Measurements from ENCODE around the gene PAQR8. TPM values are rescaled to one million over a fixed set of nuclear protein-coding genes. Genes with fewer than 3 reads are reported as not detected.
A peak's percentile ranks its signal among the peaks of the same experiment; 100 is the strongest.
"Not testable (repeated sequence)": the region's sequence is repeated elsewhere in the genome, so short reads cannot be mapped to it uniquely, and the experiment has no call there.

Gene PAQR8
- total RNA-seq, 1 donor from 2014 or later: 12.6 TPM

GRCh38 chr6:52375780-52376556, 14.0 kb downstream of the PAQR8 start:
- no peak for FAIRE-seq
- no peak for DNase-seq (ENCODE audit: low spot score in 2 of 2)

- FAIRE-seq (no peak), DNase-seq (ENCODE audit: low spot score in 2 of 2) (no peak)
Observed at GRCh38 chr6:52376763-52377162, 14.8 kb downstream of the PAQR8 start.

- DNase-seq (ENCODE audit: low spot score in 2 of 2) (no peak), FAIRE-seq (no peak)
Observed at GRCh38 chr6:52377538-52378221, 15.7 kb downstream of the PAQR8 start.

- FAIRE-seq: no peak
- DNase-seq (ENCODE audit: low spot score in 2 of 2): no peak
Observed at GRCh38 chr6:52381249-52381648, 19.3 kb downstream of the PAQR8 start.

- FAIRE-seq (no peak), DNase-seq (ENCODE audit: low spot score in 2 of 2) (no peak)
Observed at GRCh38 chr6:52384145-52384766, 22.3 kb downstream of the PAQR8 start.

- no peak for FAIRE-seq
- no peak for DNase-seq (ENCODE audit: low spot score in 2 of 2)
Observed at GRCh38 chr6:52385074-52385473, 23.1 kb downstream of the PAQR8 start.

GRCh38 chr6:52388119-52388518, 26.2 kb downstream of the PAQR8 start:
- FAIRE-seq; DNase-seq (ENCODE audit: low spot score in 2 of 2): not testable (repeated sequence)

GRCh38 chr6:52388790-52389189, 26.8 kb downstream of the PAQR8 start:
- DNase-seq (ENCODE audit: low spot score in 2 of 2): no peak
- no peak for FAIRE-seq

- FAIRE-seq: no peak
- no peak for DNase-seq (ENCODE audit: low spot score in 2 of 2)
Observed at GRCh38 chr6:52389264-52389625, 27.3 kb downstream of the PAQR8 start.

- FAIRE-seq (no peak), DNase-seq (ENCODE audit: low spot score in 2 of 2) (no peak)
Observed at GRCh38 chr6:52389626-52390360, 27.8 kb downstream of the PAQR8 start.

- no peak for FAIRE-seq
- DNase-seq (ENCODE audit: low spot score in 2 of 2): no peak
Observed at GRCh38 chr6:52390361-52390727, 28.4 kb downstream of the PAQR8 start.

GRCh38 chr6:52391599-52391998, 29.6 kb downstream of the PAQR8 start:
- DNase-seq (ENCODE audit: low spot score in 2 of 2): no peak
- FAIRE-seq: no peak

- FAIRE-seq: no peak
- no peak for DNase-seq (ENCODE audit: low spot score in 2 of 2)
Observed at GRCh38 chr6:52392944-52393343, 31.0 kb downstream of the PAQR8 start.

GRCh38 chr6:52393780-52394179, 31.8 kb downstream of the PAQR8 start:
- DNase-seq (ENCODE audit: low spot score in 2 of 2) (no peak), FAIRE-seq (no peak)

GRCh38 chr6:52394251-52394666, 32.3 kb downstream of the PAQR8 start:
- no peak for FAIRE-seq

GRCh38 chr6:52395969-52396368, 34.0 kb downstream of the PAQR8 start:
- FAIRE-seq: no peak

More at GRCh38 chr6:52394251-52394666, 32.3 kb downstream of the PAQR8 start:
- no peak for DNase-seq (ENCODE audit: low spot score in 2 of 2)

GRCh38 chr6:52399511-52400312, 37.8 kb downstream of the PAQR8 start:
- peak; percentile 52 to 54 for DNase-seq (ENCODE audit: low spot score in 2 of 2)

More at GRCh38 chr6:52395969-52396368, 34.0 kb downstream of the PAQR8 start:
- no peak for DNase-seq (ENCODE audit: low spot score in 2 of 2)

GRCh38 chr6:52400313-52401041, 38.5 kb downstream of the PAQR8 start:
- FAIRE-seq (no peak), DNase-seq (ENCODE audit: low spot score in 2 of 2) (no peak)

More at GRCh38 chr6:52399511-52400312, 37.8 kb downstream of the PAQR8 start:
- FAIRE-seq: no peak

- DNase-seq (ENCODE audit: low spot score in 2 of 2) (no peak), FAIRE-seq (no peak)
Observed at GRCh38 chr6:52403086-52403485, 41.1 kb downstream of the PAQR8 start.
